GM21367 (cell line): ENCODE measurements around the gene WWOX.
"Not testable (repeated sequence)": the region's sequence is repeated elsewhere in the genome, so short reads cannot be mapped to it uniquely, and the experiment has no call there.

ENCODE experiments used
- ATAC-seq: cut with Tn5 transposase; IDR thresholded peaks from one replicate; pipeline ENCODE4 v1.9.1; 2021; ENCODE audit not compliant: unreplicated experiment

WWOX gene

GRCh38 chr16:78666318-78666717, 566.9 kb downstream of the WWOX start:
- no peak for ATAC-seq

- no peak for ATAC-seq
Measured at GRCh38 chr16:78667675-78668074, 568.2 kb downstream of the WWOX start.

GRCh38 chr16:78668393-78668792, 568.9 kb downstream of the WWOX start:
- no peak for ATAC-seq

- no peak for ATAC-seq
Measured at GRCh38 chr16:78669994-78670393, 570.5 kb downstream of the WWOX start.

- no peak for ATAC-seq
Measured at GRCh38 chr16:78672779-78673556, 573.5 kb downstream of the WWOX start.

GRCh38 chr16:78673884-78674283, 574.4 kb downstream of the WWOX start:
- ATAC-seq = no peak

GRCh38 chr16:78675312-78675711, 575.9 kb downstream of the WWOX start:
- no peak for ATAC-seq

- ATAC-seq = no peak
Measured at GRCh38 chr16:78675951-78676792, 576.7 kb downstream of the WWOX start.

- ATAC-seq = no peak
Measured at GRCh38 chr16:78677181-78677731, 577.8 kb downstream of the WWOX start.

- no peak for ATAC-seq
Measured at GRCh38 chr16:78679546-78679945, 580.1 kb downstream of the WWOX start.

- no peak for ATAC-seq
Measured at GRCh38 chr16:78681743-78682142, 582.3 kb downstream of the WWOX start.

GRCh38 chr16:78684030-78684611, 584.7 kb downstream of the WWOX start:
- ATAC-seq = no peak

- no peak for ATAC-seq
Measured at GRCh38 chr16:78684655-78685375, 585.4 kb downstream of the WWOX start.

GRCh38 chr16:78686601-78687000, 587.1 kb downstream of the WWOX start:
- ATAC-seq = no peak

- no peak for ATAC-seq
Measured at GRCh38 chr16:78689028-78689427, 589.6 kb downstream of the WWOX start.

GRCh38 chr16:78689536-78689935, 590.1 kb downstream of the WWOX start:
- no peak for ATAC-seq

GRCh38 chr16:78690510-78690909, 591.1 kb downstream of the WWOX start:
- no peak for ATAC-seq

- not testable (repeated sequence) for ATAC-seq
Measured at GRCh38 chr16:78691746-78692145, 592.3 kb downstream of the WWOX start.

GRCh38 chr16:78693496-78693895, 594.0 kb downstream of the WWOX start:
- no peak for ATAC-seq

GRCh38 chr16:78694414-78694813, 595.0 kb downstream of the WWOX start:
- ATAC-seq = no peak

GRCh38 chr16:78695391-78695790, 595.9 kb downstream of the WWOX start:
- ATAC-seq = no peak
